Activated naive CD4-positive, alpha-beta T cell treated with anti-CD3 and anti-CD28 coated beads, Interleukin-2, amount 10 ng/mL, durations not matched to agents 5 hours and 36 hours (primary cell): ENCODE data around the gene ABCD3. TPM values are rescaled to one million over a fixed set of nuclear protein-coding genes. Genes with fewer than 3 reads are reported as not detected.

ENCODE experiments used
- total RNA-seq, 2 experiments: library from RNA; stranded (reverse); gene quantifications; one replicate each; pipeline ENCODE4 v1.2.3, GENCODE V29; 2021

ABCD3 gene
- 10 to 100 TPM; 22.8 to 25.5 TPM for total RNA-seq

GRCh38 chr1:94417978-94418663 is at the start of gene ABCD3:
Gene ABCD3 (plus strand): TSS chr1:94418389. CDS start chr1:94418479, 90 bp downstream.

GRCh38 chr1:94541246-94542087 is 123.3 kb downstream of the ABCD3 start, which contains the start of gene F3:
Gene F3 (minus strand): TSS chr1:94541759. CDS start chr1:94541636, 123 bp downstream.

Other genes starting within 250 kb of the ABCD3 start
- gene ARHGAP29, start 180.8 kb upstream of the ABCD3 start, total RNA-seq = not detected
- gene F3, start 123.4 kb downstream of the ABCD3 start, total RNA-seq = not detected